Smooth muscle cell (in vitro differentiated cells): ENCODE measurements around the gene SMIM20. TPM values are rescaled to one million over a fixed set of nuclear protein-coding genes. Genes with fewer than 3 reads are reported as not detected.
A peak's percentile ranks its signal among the peaks of the same experiment; 100 is the strongest.

Experiments
- DNase-seq: peaks from one replicate; lab custom pipeline; 2025; ENCODE audit not compliant: unreplicated experiment; lab: John Stamatoyannopoulos, UW
- H2AFZ ChIP-seq: fragments of 200-600 bp; sonication (generic); 2 replicates; pipeline ENCODE4 v1.6.0; 2016; ENCODE audit warnings: antibody characterized with exemption, low read depth, mild to moderate bottlenecking
- H3F3A ChIP-seq: fragments of 200-600 bp; sonication (generic); 2 replicates; pipeline ENCODE4 v1.6.0; 2017; ENCODE audit warnings: antibody characterized with exemption, low read depth
- H3K27ac ChIP-seq: fragments of 200-600 bp; sonication (generic); 2 replicates; pipeline ENCODE4 v1.5.1; 2016; ENCODE audit warnings: low read depth, mild to moderate bottlenecking
- H3K27me3 ChIP-seq: fragments of 200-600 bp; sonication (generic); 2 replicates; pipeline ENCODE4 v1.6.1; 2016; ENCODE audit warnings: low read depth, mild to moderate bottlenecking
- H3K36me3 ChIP-seq: fragments of 200-600 bp; sonication (generic); 2 replicates; pipeline ENCODE4 v1.5.1; 2016; ENCODE audit warnings: low read depth
- H3K4me1 ChIP-seq: fragments of 200-600 bp; sonication (generic); 2 replicates; pipeline ENCODE4 v1.5.1; 2016; ENCODE audit warnings: low read depth
- H3K4me2 ChIP-seq: fragments of 200-600 bp; sonication (generic); 2 replicates; pipeline ENCODE4 v1.6.0; 2016; ENCODE audit warnings: mild to moderate bottlenecking
- H3K4me3 ChIP-seq: fragments of 200-600 bp; sonication (generic); 2 replicates; pipeline ENCODE4 v1.5.1; 2016; ENCODE audit warnings: mild to moderate bottlenecking
- H3K79me2 ChIP-seq: fragments of 200-600 bp; sonication (generic); 2 replicates; pipeline ENCODE4 v1.6.0; 2016; ENCODE audit warnings: low read depth, mild to moderate bottlenecking
- H3K9ac ChIP-seq: fragments of 200-600 bp; sonication (generic); 2 replicates; pipeline ENCODE4 v1.6.0; 2016; ENCODE audit warnings: low read depth
- H3K9me3 ChIP-seq: fragments of 200-600 bp; sonication (generic); replicated peaks from 2 replicates; pipeline ENCODE4 v1.5.1; 2016; ENCODE audit warnings: low read depth
- H4K20me1 ChIP-seq: fragments of 200-600 bp; sonication (generic); 2 replicates; pipeline ENCODE4 v1.6.0; 2016; ENCODE audit warnings: low read depth
- WGBS: methylation state at CpG from one replicate; pipeline ENCODE4 v1.1.7; 2016; ENCODE audit warnings: low lambda C conversion rate; 5-methylcytosine and 5-hydroxymethylcytosine counted together
- polyA plus RNA-seq: library from polyadenylated mRNA; unstranded; fragments of >200 nt; fragmentation: Nextera tagmentation; extraction: Ambion mirVana; gene quantifications from 2 replicates; pipeline ENCODE4 v1.2.1, GENCODE V29; 2016
- total RNA-seq: library from RNA; depleted of rRNA; stranded (reverse); fragments of >200 nt; gene quantifications from 2 replicates; pipeline ENCODE4 v1.2.3, GENCODE V29; 2014
- TF ChIP-seq, protein P1 (sequence below): fragments of 200-600 bp; sonication (generic); IDR thresholded peaks from 2 replicates; pipeline ENCODE4 v1.5.1; 2017; ENCODE audit warnings: borderline replicate concordance, mild to moderate bottlenecking, antibody characterized with exemption; ENCODE audit not compliant: insufficient read depth, poor library complexity, severe bottlenecking

Gene SMIM20
- total and polyA plus RNA-seq, 2 experiments from 2014 or later, result 40.9 to 52.1 TPM

DNA sequence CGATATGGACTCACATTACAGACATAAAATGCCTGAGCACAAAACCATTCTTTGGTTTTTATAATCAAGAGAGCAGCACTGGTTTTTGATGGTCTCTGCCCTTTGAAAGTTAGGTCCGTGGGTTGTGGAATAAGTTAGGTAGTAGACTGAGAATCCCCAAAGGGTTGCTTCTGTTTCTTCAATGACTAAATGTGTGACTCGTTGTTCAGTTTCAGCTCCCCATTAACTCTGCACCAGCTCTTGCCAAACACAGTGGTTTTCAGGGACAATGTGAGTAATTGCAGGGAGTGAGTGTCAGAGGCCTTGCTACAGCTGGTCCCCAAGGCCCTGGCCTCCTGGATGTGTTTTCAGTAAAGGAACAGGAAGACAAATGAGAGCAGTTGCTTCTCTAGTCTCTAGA, 24.8 kb downstream of the SMIM20 start:
- TF ChIP-seq, protein P1, sequence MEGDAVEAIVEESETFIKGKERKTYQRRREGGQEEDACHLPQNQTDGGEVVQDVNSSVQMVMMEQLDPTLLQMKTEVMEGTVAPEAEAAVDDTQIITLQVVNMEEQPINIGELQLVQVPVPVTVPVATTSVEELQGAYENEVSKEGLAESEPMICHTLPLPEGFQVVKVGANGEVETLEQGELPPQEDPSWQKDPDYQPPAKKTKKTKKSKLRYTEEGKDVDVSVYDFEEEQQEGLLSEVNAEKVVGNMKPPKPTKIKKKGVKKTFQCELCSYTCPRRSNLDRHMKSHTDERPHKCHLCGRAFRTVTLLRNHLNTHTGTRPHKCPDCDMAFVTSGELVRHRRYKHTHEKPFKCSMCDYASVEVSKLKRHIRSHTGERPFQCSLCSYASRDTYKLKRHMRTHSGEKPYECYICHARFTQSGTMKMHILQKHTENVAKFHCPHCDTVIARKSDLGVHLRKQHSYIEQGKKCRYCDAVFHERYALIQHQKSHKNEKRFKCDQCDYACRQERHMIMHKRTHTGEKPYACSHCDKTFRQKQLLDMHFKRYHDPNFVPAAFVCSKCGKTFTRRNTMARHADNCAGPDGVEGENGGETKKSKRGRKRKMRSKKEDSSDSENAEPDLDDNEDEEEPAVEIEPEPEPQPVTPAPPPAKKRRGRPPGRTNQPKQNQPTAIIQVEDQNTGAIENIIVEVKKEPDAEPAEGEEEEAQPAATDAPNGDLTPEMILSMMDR, result no peak
- Histone ChIP-seq H2AFZ (peak overlapping the region; percentile 77), H3K27me3 (no peaks in the 10 kb centered on the region), H3K36me3 (no peaks in the 10 kb centered on the region), H3K27ac (peak overlapping the region; percentile 69), H3K9me3 (no peaks in the 10 kb centered on the region), H3F3A (peaks cover 7% of the 10 kb centered on the region), H3K4me3 (no peak overlapping the region), H3K4me1 (peaks cover 5% of the 10 kb centered on the region), H3K79me2 (no peaks in the 10 kb centered on the region), H4K20me1 (no peaks in the 10 kb centered on the region), H3K9ac (no peak overlapping the region), H3K4me2 (peak overlapping the region; percentile 75)
- WGBS, result 50% methylated on average over 3 of the region's 3 CpGs
- no peak for DNase-seq

DNA sequence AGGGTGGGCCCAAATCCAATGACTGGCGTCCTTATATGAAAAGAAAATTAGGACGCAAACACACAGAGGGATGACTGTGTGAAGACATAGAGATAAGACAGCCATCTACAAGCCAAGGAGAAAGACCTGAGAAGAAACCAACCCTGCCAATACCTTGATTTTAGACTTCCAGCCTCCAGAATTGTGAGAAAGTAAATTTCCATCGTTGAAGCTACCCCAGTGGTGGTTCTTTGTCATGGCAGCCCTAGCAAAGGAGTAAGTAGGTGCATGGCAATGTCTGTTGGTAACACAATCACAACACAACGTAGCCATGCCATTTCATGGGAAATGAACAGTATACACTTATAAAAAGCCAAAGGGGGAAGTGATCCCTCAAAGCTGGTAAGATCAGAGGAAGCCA, 25.3 kb downstream of the SMIM20 start:
- H3K4me3 ChIP-seq, result no peak overlapping the region
- H3K9ac ChIP-seq, result no peak overlapping the region
- no peak overlapping the region for H3K4me2 ChIP-seq
- DNase-seq, result no peak
- TF ChIP-seq, protein P1, result no peak
- H3K4me1 ChIP-seq, result peaks cover 5% of the 10 kb centered on the region
- no peaks in the 10 kb centered on the region for H3K27me3 ChIP-seq
- H3K79me2 ChIP-seq, result no peaks in the 10 kb centered on the region
- WGBS, result 95% methylated on average over 4 of the region's 4 CpGs
- H4K20me1 ChIP-seq, result no peaks in the 10 kb centered on the region
- peak overlapping the region; percentile 69 for H3K27ac ChIP-seq
- no peak overlapping the region for H2AFZ ChIP-seq
- H3K36me3 ChIP-seq, result no peaks in the 10 kb centered on the region
- H3K9me3 ChIP-seq, result no peaks in the 10 kb centered on the region
- peaks cover 7% of the 10 kb centered on the region for H3F3A ChIP-seq

DNA sequence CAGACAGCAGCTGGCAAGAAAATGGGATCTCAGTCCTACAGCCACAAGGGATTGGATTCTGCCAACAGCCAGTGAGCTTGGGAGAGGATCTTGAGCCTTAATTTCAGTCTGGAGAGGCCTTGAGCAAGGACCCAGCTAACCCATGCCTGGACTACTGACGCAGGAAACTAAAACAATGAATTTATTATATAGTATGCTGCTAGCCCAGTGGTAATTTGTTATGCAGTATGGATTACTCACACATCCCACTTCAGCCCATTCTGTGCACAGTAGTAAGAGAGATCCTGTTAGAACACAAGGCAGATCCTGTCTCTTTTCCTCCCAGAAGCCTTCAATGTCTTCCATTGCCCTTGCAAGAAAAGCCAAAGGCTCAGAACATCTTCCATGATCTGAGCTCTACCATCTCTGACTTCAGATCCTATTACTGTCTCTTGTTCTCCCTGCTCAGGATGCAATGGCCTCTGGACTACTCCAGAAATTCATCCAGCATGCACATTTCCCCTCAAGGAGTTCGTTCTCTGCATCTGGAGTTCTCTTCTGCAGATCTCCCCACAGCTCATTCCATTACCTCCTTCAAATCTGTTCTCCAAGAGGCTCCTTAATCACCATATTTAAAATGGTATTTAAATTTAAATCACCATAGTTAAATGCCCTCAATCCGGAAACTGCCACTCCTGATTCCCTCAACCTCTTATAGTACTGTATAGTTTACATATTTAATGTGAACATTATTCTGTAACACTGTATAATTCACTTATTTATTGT, 27.6 kb downstream of the SMIM20 start:
- WGBS, result 87% methylated on average over 3 of the region's 3 CpGs
- DNase-seq, result no peak

More for the DNA sequence above, 27.6 kb downstream of the SMIM20 start:
- no peaks in the 10 kb centered on the region for H4K20me1 ChIP-seq
- H3K79me2 ChIP-seq, result no peaks in the 10 kb centered on the region
- no peak overlapping the region for H3K27ac ChIP-seq
- H3K4me2 ChIP-seq, result no peak overlapping the region
- no peaks in the 10 kb centered on the region for H3K9me3 ChIP-seq
- no peak overlapping the region for H3K9ac ChIP-seq
- H2AFZ ChIP-seq, result no peak overlapping the region
- peaks cover 7% of the 10 kb centered on the region for H3F3A ChIP-seq
- no peaks in the 10 kb centered on the region for H3K27me3 ChIP-seq
- no peaks in the 10 kb centered on the region for H3K36me3 ChIP-seq
- no peak overlapping the region for H3K4me3 ChIP-seq
- TF ChIP-seq, protein P1, result no peak
- peaks cover 5% of the 10 kb centered on the region for H3K4me1 ChIP-seq
